GM12878 (cell line): ENCODE data around the gene DNAJC16. TPM values are rescaled to one million over a fixed set of nuclear protein-coding genes. Genes with fewer than 3 reads are reported as not detected.

Experiments
- ATAC-seq: fragments of 200-7000 bp; cut with Tn5 transposase; 3 replicates; pipeline ENCODE4 v1.9.1; 2020; ENCODE audit warnings: mild to moderate bottlenecking, moderate library complexity
- BruUV-seq: library from RNA; stranded (reverse); fragments of 400-500 nt; replicated peaks from 2 replicates; lab custom pipeline; 2021; lab: Mats Ljungman, UMichigan
- CTCF ChIA-PET: fragments of 300-600 bp; sonication (Branson Sonifier 250); formaldehyde crosslinking; extraction: SDS; loops from one replicate; lab custom pipeline; 2021; ENCODE audit warnings: inconsistent platforms; lab: Yijun Ruan, JAX
- POLR2A ChIA-PET: fragments of 350-600 bp; formaldehyde crosslinking; extraction: SDS; loops from one replicate; lab custom pipeline; 2021; ENCODE audit warnings: inconsistent platforms; lab: Charles Lee
- RAD21 ChIA-PET: fragments of 300-600 bp; sonication (Branson Sonifier 250); formaldehyde crosslinking; loops from one replicate; lab custom pipeline; 2023; ENCODE audit warnings: antibody characterized with exemption; ENCODE audit not compliant: unreplicated experiment; lab: Charles Lee
- SMC1A ChIA-PET: fragments of 300-600 bp; sonication (Branson Sonifier 250); formaldehyde crosslinking; loops from one replicate; lab custom pipeline; 2023; ENCODE audit not compliant: unreplicated experiment, uncharacterized antibody; lab: Charles Lee
- DNase-seq: peaks from one replicate; pipeline ENCODE4 v3.0.0-alpha.2; 2011; ENCODE audit warnings: low read depth, low spot score
- FAIRE-seq: peaks from 3 replicates; lab custom pipeline; 2011; peaks lifted over from hg19 to GRCh38; lab: Jason Lieb, UNC
- H2AFZ ChIP-seq: 2 replicates; pipeline ENCODE4 v1.6.0; 2011; ENCODE audit warnings: low read depth, low read length, control low read depth; ENCODE audit not compliant: control insufficient read depth
- H3K27ac ChIP-seq: 2 replicates; pipeline ENCODE4 v1.5.1; 2011; ENCODE audit warnings: control low read depth; ENCODE audit not compliant: control insufficient read depth, insufficient read depth
- H3K27me3 ChIP-seq, 2 experiments: replicated peaks in 1 of 2; 2 replicates each; pipeline versions ENCODE4 v1.6.0 to v1.6.1; 2011; ENCODE audit warnings: low read length in 1 of 2; ENCODE audit not compliant: control insufficient read depth in 2 of 2, insufficient read depth in 2 of 2
- H3K36me3 ChIP-seq, 2 experiments: 2 replicates each; pipeline ENCODE4 v1.5.1; 2011; ENCODE audit warnings: low read length in 1 of 2; ENCODE audit not compliant: control insufficient read depth in 2 of 2, insufficient read depth in 2 of 2
- H3K4me1 ChIP-seq: 2 replicates; pipeline ENCODE4 v1.6.1; 2011; ENCODE audit warnings: mild to moderate bottlenecking, low read length, moderate library complexity, mixed read lengths; ENCODE audit not compliant: control insufficient read depth, insufficient read depth
- H3K4me2 ChIP-seq: 2 replicates; pipeline ENCODE4 v1.6.0; 2011; ENCODE audit warnings: control low read depth; ENCODE audit not compliant: control insufficient read depth, insufficient read depth
- H3K4me3 ChIP-seq: fragments of 200-600 bp; sonication (generic); 2 replicates; pipeline ENCODE4 v1.5.1; 2016
- H3K79me2 ChIP-seq: 2 replicates; pipeline ENCODE4 v1.6.0; 2011; ENCODE audit warnings: low read length; ENCODE audit not compliant: control insufficient read depth, insufficient read depth
- H3K9ac ChIP-seq: 2 replicates; pipeline ENCODE4 v1.8.0; 2011; ENCODE audit warnings: low read length, control low read depth, mixed read lengths; ENCODE audit not compliant: control insufficient read depth, insufficient read depth
- H3K9me3 ChIP-seq: replicated peaks from 3 replicates; pipeline ENCODE4 v1.5.1; 2011; ENCODE audit warnings: mild to moderate bottlenecking, low read length; ENCODE audit not compliant: control insufficient read depth, insufficient read depth
- H4K20me1 ChIP-seq: 2 replicates; pipeline ENCODE4 v1.6.0; 2011; ENCODE audit not compliant: control insufficient read depth, insufficient read depth
- BACH1 ChIP-seq: fragments of 450-650 bp; IDR thresholded peaks from 2 replicates; pipeline ENCODE4 v1.6.1; 2017; ENCODE audit warnings: mild to moderate bottlenecking, borderline replicate concordance
- DPF2 ChIP-seq: fragments of 450-650 bp; IDR thresholded peaks from 2 replicates; pipeline ENCODE4 v1.6.1; 2017; ENCODE audit warnings: mild to moderate bottlenecking
- EP300 ChIP-seq, 2 experiments: fragments of 150-350 bp in 1 of 2; IDR thresholded peaks; 2 replicates each; pipeline ENCODE4 v1.6.1; 2011 to 2012; ENCODE audit warnings: low read depth in 2 of 2, low read length in 2 of 2, borderline replicate concordance in 1 of 2, improper control_type of control experiment in 1 of 2, inconsistent platforms in 1 of 2; ENCODE audit not compliant: control insufficient read depth in 1 of 2
- FOXK2 ChIP-seq: fragments of 450-650 bp; IDR thresholded peaks from 2 replicates; pipeline ENCODE4 v1.6.1; 2017; ENCODE audit warnings: mild to moderate bottlenecking, moderate library complexity
- GATAD2B ChIP-seq: fragments of 450-650 bp; conservative IDR thresholded peaks from 2 replicates; pipeline ENCODE4 v1.6.1; 2017; ENCODE audit warnings: low read depth, mild to moderate bottlenecking, moderate library complexity
- KLF5 ChIP-seq: fragments of 450-650 bp; IDR thresholded peaks from 2 replicates; pipeline ENCODE4 v1.6.1; 2014; ENCODE audit warnings: mild to moderate bottlenecking; ENCODE audit not compliant: partially characterized antibody
- LARP7 ChIP-seq: fragments of 450-650 bp; IDR thresholded peaks from 2 replicates; pipeline ENCODE4 v1.6.1; 2017; ENCODE audit warnings: mild to moderate bottlenecking
- MXI1 ChIP-seq: fragments of 150-350 bp; IDR thresholded peaks from 2 replicates; pipeline ENCODE4 v1.6.1; 2011; ENCODE audit warnings: low read depth, mild to moderate bottlenecking, inconsistent platforms, low read length, improper control_type of control experiment
- NFYB ChIP-seq: IDR thresholded peaks from 2 replicates; pipeline ENCODE4 v1.6.1; 2011; ENCODE audit warnings: low read depth, mild to moderate bottlenecking, low read length, improper control_type of control experiment, moderate library complexity; ENCODE audit not compliant: insufficient read depth
- NR2C2 ChIP-seq: IDR thresholded peaks from 2 replicates; pipeline ENCODE4 v1.6.1; 2011; ENCODE audit warnings: borderline replicate concordance, low read depth; ENCODE audit not compliant: control insufficient read depth, insufficient read length
- RAD51 ChIP-seq: fragments of 450-650 bp; IDR thresholded peaks from 2 replicates; pipeline ENCODE4 v1.6.1; 2016; ENCODE audit warnings: moderate library complexity, mild to moderate bottlenecking, inconsistent platforms
- STAT3 ChIP-seq: IDR thresholded peaks from 2 replicates; pipeline ENCODE4 v1.6.1; 2011; ENCODE audit warnings: low read depth, low read length, improper control_type of control experiment
- YY1 ChIP-seq: IDR thresholded peaks from 2 replicates; pipeline ENCODE4 v1.6.1; 2011; ENCODE audit warnings: low read depth, mild to moderate bottlenecking, low read length
- ZSCAN29 ChIP-seq: fragments of 450-650 bp; IDR thresholded peaks from 2 replicates; pipeline ENCODE4 v1.6.1; 2017; ENCODE audit warnings: mild to moderate bottlenecking, moderate library complexity
- WGBS: methylation state at CpG from one replicate; pipeline ENCODE4 v1.1.6; 2016; ENCODE audit warnings: low lambda C conversion rate; ENCODE audit not compliant: insufficient replicate concordance, insufficient coverage; ENCODE audit errors: missing lambda C conversion rate; 5-methylcytosine and 5-hydroxymethylcytosine counted together
- in situ Hi-C: fragments of 300-500 bp; cut with MboI; formaldehyde crosslinking; loops from 9 replicates; pipeline ENCODE4 v1.14.3; 2018; ENCODE audit warnings: mixed read lengths
- intact Hi-C: fragments of 100-400 bp; cut with micrococcal nuclease; formaldehyde crosslinking; loops from one replicate; pipeline ENCODE4 v1.14.2; 2022; ENCODE audit not compliant: unreplicated experiment
- polyA plus RNA-seq, 11 experiments: library from polyadenylated mRNA; depleted of rRNA in 4 of 11; unstranded in 6 of 11; stranded (reverse) in 5 of 11; fragments of >200 nt; fragmentation: Nextera tagmentation in 4 of 11; fragmentation: Illumina TruSeq in 1 of 11; extraction: Ambion mirVana in 4 of 11; extraction: Trizol in 1 of 11; gene quantifications; 1 replicate in 1 of 11; 2 replicates in 10 of 11; pipeline versions ENCODE4 v1.2.1 to v1.2.3, GENCODE V29; 2011 to 2016; ENCODE audit warnings: inconsistent platforms in 2 of 11, missing spikeins in 2 of 11, low read depth in 1 of 11
- total RNA-seq, 4 experiments: library from RNA; depleted of rRNA in 3 of 4; stranded (reverse); fragments of >200 nt in 3 of 4; fragmentation: Illumina TruSeq in 1 of 4; extraction: Trizol in 1 of 4; gene quantifications; 2 replicates each; pipeline versions ENCODE4 v1.2.1 to v1.2.3, GENCODE V29; 2013 to 2021
- TF ChIP-seq, protein P1 (sequence below): fragments of 450-650 bp; IDR thresholded peaks from 2 replicates; pipeline ENCODE4 v1.6.1; 2016; ENCODE audit warnings: mild to moderate bottlenecking
- TF ChIP-seq, protein P2 (sequence below): fragments of 450-650 bp; conservative IDR thresholded peaks from 2 replicates; pipeline ENCODE4 v1.6.1; 2017; ENCODE audit warnings: mild to moderate bottlenecking, moderate library complexity
- TF ChIP-seq, protein P3 (sequence below): fragments of 450-650 bp; IDR thresholded peaks from 2 replicates; pipeline ENCODE4 v1.6.1; 2016; ENCODE audit warnings: mild to moderate bottlenecking, moderate library complexity, borderline replicate concordance

DNAJC16 gene
- total and polyA plus RNA-seq, 10 of the 15 experiments (the other 5 are each of a cell fraction or from before 2014, with no cell fraction given) = 2.4 to 12.7 (median 7.8) TPM

DNA sequence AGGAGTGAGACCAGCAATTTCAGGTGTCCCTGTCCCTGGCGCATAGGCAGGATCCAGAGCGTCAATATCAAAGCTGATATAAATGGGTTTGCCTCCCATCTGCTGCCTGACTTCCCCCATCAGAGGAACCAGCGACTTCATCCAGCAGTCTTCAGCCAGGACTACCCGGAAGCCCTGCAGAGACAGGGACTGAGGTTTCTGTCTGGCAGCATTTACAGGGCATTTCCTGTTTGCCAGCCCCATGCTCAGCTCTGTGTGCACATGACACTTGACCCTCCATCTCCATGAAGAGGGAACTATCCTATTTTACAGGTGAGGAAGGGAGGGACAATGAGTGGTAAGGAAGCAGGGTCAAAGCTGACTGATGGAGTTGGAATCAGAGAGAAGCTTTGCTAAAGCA, 51.0 kb downstream of the DNAJC16 start:
- BruUV-seq = no TSS peak
- H3K36me3 ChIP-seq = no peaks in the 10 kb centered on the region; a peak in 1 of 4 replicates
- H3K4me2 ChIP-seq = no peak overlapping the region
- ATAC-seq = no peak
- H4K20me1 ChIP-seq = no peaks in the 10 kb centered on the region
- RAD21 ChIA-PET = no interaction called here
- FAIRE-seq = no peak
- CTCF ChIA-PET = no interaction called here
- no peaks in the 10 kb centered on the region for H3K79me2 ChIP-seq
- SMC1A ChIA-PET = no interaction called here
- no peaks in the 10 kb centered on the region for H3K9me3 ChIP-seq
- POLR2A ChIA-PET = interaction anchor here (0.6 kb wide), 1 partner anchor 199 kb away, joined by 7 read pairs; no protein-coding TSS in a partner anchor
- 67% methylated on average over 4 of the region's 4 CpGs for WGBS
- intact Hi-C loops = no loop called here
- H3K4me3 ChIP-seq = no peak overlapping the region
- H3K9ac ChIP-seq = no peak overlapping the region
- no peak overlapping the region for H2AFZ ChIP-seq
- no peaks in the 10 kb centered on the region for H3K27me3 ChIP-seq
- H3K27ac ChIP-seq = no peak overlapping the region
- peaks cover 19% of the 10 kb centered on the region for H3K4me1 ChIP-seq
- DNase-seq = no peak
- in situ Hi-C loops = no loop called here
- TF ChIP-seq, protein P1, sequence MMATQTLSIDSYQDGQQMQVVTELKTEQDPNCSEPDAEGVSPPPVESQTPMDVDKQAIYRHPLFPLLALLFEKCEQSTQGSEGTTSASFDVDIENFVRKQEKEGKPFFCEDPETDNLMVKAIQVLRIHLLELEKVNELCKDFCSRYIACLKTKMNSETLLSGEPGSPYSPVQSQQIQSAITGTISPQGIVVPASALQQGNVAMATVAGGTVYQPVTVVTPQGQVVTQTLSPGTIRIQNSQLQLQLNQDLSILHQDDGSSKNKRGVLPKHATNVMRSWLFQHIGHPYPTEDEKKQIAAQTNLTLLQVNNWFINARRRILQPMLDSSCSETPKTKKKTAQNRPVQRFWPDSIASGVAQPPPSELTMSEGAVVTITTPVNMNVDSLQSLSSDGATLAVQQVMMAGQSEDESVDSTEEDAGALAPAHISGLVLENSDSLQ = no peak
- TF ChIP-seq LARP7 (no peak), ZSCAN29 (no peak), YY1 (no peak), NFYB (no peak), BACH1 (no peak), RAD51 (no peak), EP300 (IDR thresholded peaks at IDR 0.05; ENCODE audit: borderline replicate concordance in 1 of 2, control insufficient read depth in 1 of 2, low read depth in 2 of 2, low read length in 2 of 2) (no peak), GATAD2B (no peak), MXI1 (no peak), NR2C2 (no peak), FOXK2 (no peak), DPF2 (no peak), KLF5 (no peak), STAT3 (no peak)
- TF ChIP-seq, protein P2, sequence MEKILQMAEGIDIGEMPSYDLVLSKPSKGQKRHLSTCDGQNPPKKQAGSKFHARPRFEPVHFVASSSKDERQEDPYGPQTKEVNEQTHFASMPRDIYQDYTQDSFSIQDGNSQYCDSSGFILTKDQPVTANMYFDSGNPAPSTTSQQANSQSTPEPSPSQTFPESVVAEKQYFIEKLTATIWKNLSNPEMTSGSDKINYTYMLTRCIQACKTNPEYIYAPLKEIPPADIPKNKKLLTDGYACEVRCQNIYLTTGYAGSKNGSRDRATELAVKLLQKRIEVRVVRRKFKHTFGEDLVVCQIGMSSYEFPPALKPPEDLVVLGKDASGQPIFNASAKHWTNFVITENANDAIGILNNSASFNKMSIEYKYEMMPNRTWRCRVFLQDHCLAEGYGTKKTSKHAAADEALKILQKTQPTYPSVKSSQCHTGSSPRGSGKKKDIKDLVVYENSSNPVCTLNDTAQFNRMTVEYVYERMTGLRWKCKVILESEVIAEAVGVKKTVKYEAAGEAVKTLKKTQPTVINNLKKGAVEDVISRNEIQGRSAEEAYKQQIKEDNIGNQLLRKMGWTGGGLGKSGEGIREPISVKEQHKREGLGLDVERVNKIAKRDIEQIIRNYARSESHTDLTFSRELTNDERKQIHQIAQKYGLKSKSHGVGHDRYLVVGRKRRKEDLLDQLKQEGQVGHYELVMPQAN = no peak
- TF ChIP-seq, protein P3, sequence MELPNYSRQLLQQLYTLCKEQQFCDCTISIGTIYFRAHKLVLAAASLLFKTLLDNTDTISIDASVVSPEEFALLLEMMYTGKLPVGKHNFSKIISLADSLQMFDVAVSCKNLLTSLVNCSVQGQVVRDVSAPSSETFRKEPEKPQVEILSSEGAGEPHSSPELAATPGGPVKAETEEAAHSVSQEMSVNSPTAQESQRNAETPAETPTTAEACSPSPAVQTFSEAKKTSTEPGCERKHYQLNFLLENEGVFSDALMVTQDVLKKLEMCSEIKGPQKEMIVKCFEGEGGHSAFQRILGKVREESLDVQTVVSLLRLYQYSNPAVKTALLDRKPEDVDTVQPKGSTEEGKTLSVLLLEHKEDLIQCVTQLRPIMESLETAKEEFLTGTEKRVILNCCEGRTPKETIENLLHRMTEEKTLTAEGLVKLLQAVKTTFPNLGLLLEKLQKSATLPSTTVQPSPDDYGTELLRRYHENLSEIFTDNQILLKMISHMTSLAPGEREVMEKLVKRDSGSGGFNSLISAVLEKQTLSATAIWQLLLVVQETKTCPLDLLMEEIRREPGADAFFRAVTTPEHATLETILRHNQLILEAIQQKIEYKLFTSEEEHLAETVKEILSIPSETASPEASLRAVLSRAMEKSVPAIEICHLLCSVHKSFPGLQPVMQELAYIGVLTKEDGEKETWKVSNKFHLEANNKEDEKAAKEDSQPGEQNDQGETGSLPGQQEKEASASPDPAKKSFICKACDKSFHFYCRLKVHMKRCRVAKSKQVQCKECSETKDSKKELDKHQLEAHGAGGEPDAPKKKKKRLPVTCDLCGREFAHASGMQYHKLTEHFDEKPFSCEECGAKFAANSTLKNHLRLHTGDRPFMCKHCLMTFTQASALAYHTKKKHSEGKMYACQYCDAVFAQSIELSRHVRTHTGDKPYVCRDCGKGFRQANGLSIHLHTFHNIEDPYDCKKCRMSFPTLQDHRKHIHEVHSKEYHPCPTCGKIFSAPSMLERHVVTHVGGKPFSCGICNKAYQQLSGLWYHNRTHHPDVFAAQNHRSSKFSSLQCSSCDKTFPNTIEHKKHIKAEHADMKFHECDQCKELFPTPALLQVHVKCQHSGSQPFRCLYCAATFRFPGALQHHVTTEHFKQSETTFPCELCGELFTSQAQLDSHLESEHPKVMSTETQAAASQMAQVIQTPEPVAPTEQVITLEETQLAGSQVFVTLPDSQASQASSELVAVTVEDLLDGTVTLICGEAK = no peak
